Stimulated activated CD4-positive, alpha-beta T cell treated with anti-CD3 and anti-CD28 coated beads, Interleukin-4, amount 100 ng/mL, for 24 hours (primary cell): ENCODE results near the gene SECISBP2L.
"Not testable (repeated sequence)": the region's sequence is repeated elsewhere in the genome, so short reads cannot be mapped to it uniquely, and the experiment has no call there.

ENCODE experiments used
- DNase-seq: peaks from one replicate; pipeline ENCODE4 v3.0.0-alpha.2; 2020

SECISBP2L gene, protein sequence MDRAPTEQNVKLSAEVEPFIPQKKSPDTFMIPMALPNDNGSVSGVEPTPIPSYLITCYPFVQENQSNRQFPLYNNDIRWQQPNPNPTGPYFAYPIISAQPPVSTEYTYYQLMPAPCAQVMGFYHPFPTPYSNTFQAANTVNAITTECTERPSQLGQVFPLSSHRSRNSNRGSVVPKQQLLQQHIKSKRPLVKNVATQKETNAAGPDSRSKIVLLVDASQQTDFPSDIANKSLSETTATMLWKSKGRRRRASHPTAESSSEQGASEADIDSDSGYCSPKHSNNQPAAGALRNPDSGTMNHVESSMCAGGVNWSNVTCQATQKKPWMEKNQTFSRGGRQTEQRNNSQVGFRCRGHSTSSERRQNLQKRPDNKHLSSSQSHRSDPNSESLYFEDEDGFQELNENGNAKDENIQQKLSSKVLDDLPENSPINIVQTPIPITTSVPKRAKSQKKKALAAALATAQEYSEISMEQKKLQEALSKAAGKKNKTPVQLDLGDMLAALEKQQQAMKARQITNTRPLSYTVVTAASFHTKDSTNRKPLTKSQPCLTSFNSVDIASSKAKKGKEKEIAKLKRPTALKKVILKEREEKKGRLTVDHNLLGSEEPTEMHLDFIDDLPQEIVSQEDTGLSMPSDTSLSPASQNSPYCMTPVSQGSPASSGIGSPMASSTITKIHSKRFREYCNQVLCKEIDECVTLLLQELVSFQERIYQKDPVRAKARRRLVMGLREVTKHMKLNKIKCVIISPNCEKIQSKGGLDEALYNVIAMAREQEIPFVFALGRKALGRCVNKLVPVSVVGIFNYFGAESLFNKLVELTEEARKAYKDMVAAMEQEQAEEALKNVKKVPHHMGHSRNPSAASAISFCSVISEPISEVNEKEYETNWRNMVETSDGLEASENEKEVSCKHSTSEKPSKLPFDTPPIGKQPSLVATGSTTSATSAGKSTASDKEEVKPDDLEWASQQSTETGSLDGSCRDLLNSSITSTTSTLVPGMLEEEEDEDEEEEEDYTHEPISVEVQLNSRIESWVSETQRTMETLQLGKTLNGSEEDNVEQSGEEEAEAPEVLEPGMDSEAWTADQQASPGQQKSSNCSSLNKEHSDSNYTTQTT

GRCh38 chr15:49046220-49047102, at the start of gene SECISBP2L:
TSS of gene SECISBP2L (minus strand) at chr15:49046446. CDS start at chr15:49046299, 147 bp downstream.
- DNase-seq: peak; percentile 94

DNA sequence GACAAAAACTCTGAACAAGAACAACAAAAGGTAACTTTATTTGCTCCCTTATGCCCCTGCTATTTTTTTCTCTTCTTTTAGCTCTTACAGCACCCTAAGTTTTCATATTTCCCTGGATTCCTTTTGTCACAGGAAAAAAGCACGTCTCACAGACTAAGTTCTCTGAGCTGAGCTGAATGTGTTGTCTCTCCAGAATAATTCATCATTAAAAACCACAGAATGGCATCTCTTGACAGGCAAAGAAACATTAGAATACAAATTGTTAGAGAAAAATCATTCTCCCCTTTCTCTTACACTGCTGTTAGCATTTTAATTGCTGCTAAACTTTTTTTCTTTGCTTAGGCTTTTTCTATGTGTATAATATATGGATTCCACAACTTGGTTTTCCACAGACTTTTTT, 48.7 kb upstream of the SECISBP2L start:
- DNase-seq: no peak

DNA sequence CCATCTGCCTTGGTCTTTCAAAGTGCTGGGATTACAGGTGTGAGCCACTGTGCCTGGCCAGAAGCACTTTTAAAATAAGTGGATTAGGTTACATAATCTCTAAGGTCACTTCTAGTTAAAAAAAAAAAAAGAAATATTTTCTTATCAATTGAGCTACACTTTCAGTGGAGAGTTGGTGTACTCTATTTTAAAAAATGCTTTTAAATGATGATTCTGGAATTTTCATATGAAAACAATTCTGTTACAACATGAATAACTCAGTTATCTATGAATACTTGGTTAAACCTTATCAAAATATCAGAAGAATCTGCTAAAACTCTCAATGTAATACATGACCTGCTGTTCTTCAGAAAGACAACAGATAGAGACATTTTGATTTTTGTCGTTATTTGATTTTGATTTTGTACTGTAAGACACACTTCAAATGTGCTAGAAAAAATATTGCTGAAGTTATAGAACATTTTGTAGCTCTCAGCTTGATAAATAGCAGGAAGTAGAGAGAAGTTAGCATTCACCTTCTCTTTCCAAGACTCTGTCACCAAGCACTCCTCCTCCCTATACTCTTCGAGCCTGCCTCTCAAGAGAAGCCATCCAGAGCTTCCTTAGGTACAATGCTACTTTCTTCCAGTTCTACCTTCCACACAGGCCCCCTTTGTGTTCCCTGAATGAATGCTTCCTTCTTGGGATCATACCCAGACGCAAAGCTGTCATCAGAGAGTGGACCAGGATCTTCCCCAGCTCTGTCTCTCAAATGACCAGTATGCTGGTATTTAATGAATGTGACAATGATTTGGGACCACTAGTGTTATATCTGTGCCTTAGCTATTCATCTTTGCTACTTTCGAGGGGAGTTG, 47.2 kb upstream of the SECISBP2L start:
- no peak for DNase-seq

- DNase-seq: no peak
Observed at GRCh38 chr15:49088996-49089395, 42.8 kb upstream of the SECISBP2L start.

DNA sequence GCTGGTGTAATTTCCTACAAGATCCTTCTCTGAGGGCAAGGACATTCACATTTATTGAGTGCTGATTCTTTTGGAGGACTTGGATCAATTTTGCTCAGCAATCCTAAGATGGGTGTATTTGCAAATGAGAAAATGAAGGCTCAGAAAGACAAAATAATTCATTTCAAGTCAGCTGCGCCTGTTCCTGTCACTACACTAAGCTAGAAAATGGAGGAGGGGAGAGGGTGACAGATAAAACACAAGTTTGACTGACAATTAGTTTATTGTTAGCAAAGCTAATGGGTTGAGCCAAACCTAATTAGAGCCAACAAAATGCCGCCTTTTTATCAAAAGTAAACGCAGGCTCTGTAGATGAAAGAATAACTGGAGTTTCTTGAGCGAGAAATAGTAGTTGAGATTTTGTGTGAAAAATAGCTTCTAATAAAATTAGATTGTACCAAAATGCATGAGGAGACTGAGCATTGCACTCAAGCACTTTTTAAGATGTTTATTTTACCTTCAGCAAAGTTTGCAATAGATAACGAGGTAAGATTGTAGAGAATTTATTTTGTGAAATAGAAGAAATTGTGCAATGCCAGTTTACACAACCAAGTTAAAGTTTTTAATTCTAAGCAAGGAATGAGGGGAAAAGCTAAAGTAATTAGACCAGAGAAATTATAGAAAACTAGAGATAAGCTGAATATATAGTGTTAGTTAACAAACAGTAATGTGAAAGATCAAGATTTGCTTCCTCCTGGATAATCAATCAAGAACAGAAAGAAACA, 39.6 kb upstream of the SECISBP2L start:
- no peak for DNase-seq

DNA sequence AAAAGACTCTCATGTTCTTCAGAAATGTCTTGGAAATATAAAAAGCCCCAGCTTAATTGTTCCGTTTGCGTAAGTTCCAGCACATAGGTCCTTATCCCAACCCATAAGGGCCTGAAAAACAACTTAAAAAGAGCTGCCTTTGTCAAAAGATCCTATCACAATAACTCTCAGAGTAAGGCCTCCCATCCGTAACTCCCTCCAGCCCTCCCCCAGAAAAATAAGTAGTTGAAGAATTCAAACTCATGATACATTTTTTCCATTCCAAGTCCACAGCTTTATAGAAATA, 38.0 kb upstream of the SECISBP2L start:
- DNase-seq: no peak

DNA sequence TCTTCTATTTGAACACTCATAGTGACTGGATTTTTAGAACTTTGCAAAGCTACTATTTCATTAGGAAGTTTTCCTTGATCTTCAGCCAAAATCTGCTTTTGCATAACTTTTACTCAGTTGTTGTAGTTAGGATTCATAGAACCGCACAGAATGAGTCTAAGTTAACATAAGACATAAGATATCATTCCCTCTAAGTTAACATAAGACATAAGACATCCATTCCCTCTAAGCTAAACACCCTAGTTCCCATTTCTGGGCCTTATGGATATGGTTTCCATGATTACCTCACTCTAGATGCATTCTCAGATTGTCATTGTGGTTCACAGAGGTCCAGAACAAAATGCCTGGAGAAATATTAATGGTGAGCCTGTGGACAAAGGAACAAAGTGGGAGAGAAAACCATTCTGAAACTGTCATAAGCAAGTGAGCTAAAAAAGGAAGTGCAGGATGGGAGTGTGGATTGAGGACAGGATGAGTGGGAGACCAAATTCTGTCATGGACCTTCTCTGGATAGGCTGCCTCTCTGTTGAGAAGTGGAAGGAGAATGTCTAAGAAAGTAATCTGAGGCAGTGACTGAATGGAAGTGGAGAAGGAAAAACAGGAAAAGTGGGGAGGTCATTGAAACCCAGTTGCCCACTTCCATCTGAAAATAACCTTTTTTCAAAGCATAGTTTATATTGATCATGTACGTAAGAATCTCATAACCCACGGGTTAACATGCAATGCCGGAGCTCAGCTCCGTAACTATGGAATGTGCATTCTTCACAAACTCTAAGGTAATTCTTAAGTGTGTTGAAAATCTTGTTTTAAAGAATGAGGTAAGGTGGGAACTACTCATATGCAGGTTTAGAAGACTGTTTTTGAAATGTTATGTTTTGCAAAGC, 37.4 kb upstream of the SECISBP2L start:
- DNase-seq: no peak

- no peak for DNase-seq
Observed at GRCh38 chr15:49082960-49083359, 36.7 kb upstream of the SECISBP2L start.

DNA sequence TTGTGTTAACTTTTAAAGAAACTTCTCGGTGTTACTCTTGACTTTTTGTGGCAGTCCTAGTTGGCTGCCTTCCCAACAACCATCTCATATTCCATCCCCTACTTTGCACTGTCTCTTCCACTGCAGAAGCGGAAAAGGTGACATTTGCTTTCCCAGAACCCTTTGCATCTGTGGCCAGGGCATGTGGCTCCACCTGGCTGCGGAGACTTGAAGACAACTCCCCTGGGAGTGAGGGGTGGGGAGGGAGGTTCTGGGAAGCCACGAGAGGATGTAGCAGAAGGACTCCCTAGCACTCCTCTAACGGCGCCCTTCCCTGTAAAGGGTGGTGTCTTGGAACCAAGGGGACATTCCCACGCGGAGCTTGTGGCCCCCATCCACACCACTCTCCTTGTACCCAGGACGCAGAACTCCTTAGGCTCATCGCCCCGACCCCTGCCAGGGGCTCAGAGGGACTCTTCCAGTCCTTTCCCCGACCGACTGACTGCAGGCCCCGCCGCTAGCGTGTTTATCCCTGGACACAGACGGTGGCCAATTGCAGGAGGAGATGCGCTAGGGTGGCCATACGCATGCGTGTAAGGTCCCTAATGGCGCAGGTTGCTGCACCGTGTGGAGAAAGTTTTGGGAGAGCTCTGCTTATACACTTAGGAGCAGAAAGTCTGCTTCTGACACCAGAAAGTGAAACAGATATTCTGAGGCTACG, 33.2 kb upstream of the SECISBP2L start:
- DNase-seq: no peak

- DNase-seq: no peak
Observed at GRCh38 chr15:49075881-49076280, 29.6 kb upstream of the SECISBP2L start.

GRCh38 chr15:49074589-49075287, 28.5 kb upstream of the SECISBP2L start:
- DNase-seq: not testable (repeated sequence)

- no peak for DNase-seq
Observed at GRCh38 chr15:49066372-49066771, 20.1 kb upstream of the SECISBP2L start.

- no peak for DNase-seq
Observed at GRCh38 chr15:49064884-49065283, 18.6 kb upstream of the SECISBP2L start.

DNA sequence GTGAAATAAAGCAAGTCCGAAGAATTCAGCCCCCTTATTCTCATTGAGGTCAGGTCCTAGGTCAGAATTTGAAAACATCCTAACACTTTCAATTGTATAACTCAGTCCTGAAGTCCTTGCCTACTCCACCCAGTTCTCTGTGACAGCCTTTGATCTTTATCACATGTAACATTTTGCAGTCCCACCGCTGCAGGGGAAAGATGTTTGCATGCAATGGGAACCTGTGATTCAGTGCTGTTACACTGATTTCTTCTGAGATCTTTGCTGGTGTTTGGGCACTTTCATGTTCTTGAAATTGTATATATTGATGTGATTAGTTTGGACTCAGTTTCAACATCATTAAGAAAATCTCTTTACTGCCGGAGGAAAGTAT, 18.0 kb upstream of the SECISBP2L start:
- DNase-seq: no peak

DNA sequence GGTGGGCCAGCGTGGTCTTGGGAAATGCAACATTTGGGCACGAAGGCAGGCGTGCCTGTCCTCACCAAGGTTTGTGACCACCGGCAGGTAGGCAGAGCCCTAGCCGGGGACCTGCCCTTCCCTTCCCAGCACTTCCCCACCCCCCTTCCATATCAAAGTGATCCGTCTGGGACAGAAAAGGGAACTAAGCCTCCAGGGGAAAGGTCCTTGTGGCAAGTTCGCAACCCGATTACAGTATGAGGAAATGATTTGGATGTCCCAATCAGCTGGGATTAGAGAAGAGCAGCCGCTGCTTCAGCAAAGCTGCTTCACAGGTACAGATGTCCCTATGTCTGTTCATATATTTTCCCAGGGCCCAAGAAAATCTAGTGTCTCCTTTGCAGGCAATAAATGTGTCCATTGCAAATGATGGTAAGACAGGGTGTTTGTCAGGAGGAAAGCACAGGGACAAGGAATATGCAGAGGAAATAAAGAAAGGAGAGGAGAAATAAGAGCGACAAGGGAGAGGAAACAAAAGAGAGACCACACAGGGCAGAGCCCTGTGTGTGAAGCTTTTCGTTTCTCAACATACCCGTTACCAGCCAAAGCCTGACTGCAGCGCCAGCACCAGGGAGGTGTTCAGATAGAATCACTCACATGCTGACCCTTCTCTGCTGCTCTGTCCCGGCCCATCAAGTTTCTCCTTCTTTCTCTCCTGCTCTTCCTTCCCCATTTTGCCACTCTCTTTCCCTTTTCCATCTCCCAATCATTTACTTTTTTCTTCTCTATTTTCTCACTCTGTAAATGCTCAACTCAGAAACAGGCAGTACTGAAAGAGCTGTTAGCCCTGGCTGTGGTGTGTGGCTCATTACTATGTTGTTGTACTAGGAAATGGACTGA, 17.4 kb upstream of the SECISBP2L start:
- DNase-seq: no peak

DNA sequence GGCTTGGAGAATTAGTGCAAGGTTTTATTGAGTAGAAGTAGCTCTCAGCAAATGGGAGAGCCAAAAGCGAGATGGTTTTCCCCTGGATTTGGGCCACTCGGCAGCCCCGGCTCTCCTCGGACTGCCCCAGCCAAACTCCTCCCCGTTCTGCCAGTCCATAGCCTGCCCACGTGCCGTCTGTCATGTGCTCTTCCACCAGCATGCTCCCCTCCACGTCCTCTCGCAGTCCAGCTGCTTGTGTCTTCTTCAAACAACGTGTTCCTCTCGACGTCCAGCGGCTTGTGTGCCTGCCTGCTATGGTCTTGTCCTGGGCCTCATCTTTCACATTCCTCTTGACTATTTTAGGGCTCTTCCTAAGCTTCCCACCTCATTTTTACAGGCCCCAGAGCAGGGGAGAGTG, 16.7 kb upstream of the SECISBP2L start:
- DNase-seq: no peak

- DNase-seq: no peak
Observed at GRCh38 chr15:49060710-49061495, 14.7 kb upstream of the SECISBP2L start.
